GM12878 (cell line): ENCODE measurements around the gene CBS. TPM values are rescaled to one million over a fixed set of nuclear protein-coding genes. Genes with fewer than 3 reads are reported as not detected.

Experiments used
- ATAC-seq: fragments of 200-7000 bp; cut with Tn5 transposase; 3 replicates; pipeline ENCODE4 v1.9.1; 2020; ENCODE audit warnings: mild to moderate bottlenecking, moderate library complexity
- BruUV-seq: library from RNA; stranded (reverse); fragments of 400-500 nt; replicated peaks from 2 replicates; lab custom pipeline; 2021; lab: Mats Ljungman, UMichigan
- CTCF ChIA-PET: fragments of 300-600 bp; sonication (Branson Sonifier 250); formaldehyde crosslinking; extraction: SDS; loops from one replicate; lab custom pipeline; 2021; ENCODE audit warnings: inconsistent platforms; lab: Yijun Ruan, JAX
- POLR2A ChIA-PET: fragments of 350-600 bp; formaldehyde crosslinking; extraction: SDS; loops from one replicate; lab custom pipeline; 2021; ENCODE audit warnings: inconsistent platforms; lab: Charles Lee
- RAD21 ChIA-PET: fragments of 300-600 bp; sonication (Branson Sonifier 250); formaldehyde crosslinking; loops from one replicate; lab custom pipeline; 2023; ENCODE audit warnings: antibody characterized with exemption; ENCODE audit not compliant: unreplicated experiment; lab: Charles Lee
- SMC1A ChIA-PET: fragments of 300-600 bp; sonication (Branson Sonifier 250); formaldehyde crosslinking; loops from one replicate; lab custom pipeline; 2023; ENCODE audit not compliant: unreplicated experiment, uncharacterized antibody; lab: Charles Lee
- DNase-seq: peaks from one replicate; pipeline ENCODE4 v3.0.0-alpha.2; 2011; ENCODE audit warnings: low read depth, low spot score
- FAIRE-seq: peaks from 3 replicates; lab custom pipeline; 2011; peaks lifted over from hg19 to GRCh38; lab: Jason Lieb, UNC
- H2AFZ ChIP-seq: 2 replicates; pipeline ENCODE4 v1.6.0; 2011; ENCODE audit warnings: low read depth, low read length, control low read depth; ENCODE audit not compliant: control insufficient read depth
- H3K27ac ChIP-seq: 2 replicates; pipeline ENCODE4 v1.5.1; 2011; ENCODE audit warnings: control low read depth; ENCODE audit not compliant: control insufficient read depth, insufficient read depth
- H3K27me3 ChIP-seq, 2 experiments: replicated peaks in 1 of 2; 2 replicates each; pipeline versions ENCODE4 v1.6.0 to v1.6.1; 2011; ENCODE audit warnings: low read length in 1 of 2; ENCODE audit not compliant: control insufficient read depth in 2 of 2, insufficient read depth in 2 of 2
- H3K36me3 ChIP-seq, 2 experiments: 2 replicates each; pipeline ENCODE4 v1.5.1; 2011; ENCODE audit warnings: low read length in 1 of 2; ENCODE audit not compliant: control insufficient read depth in 2 of 2, insufficient read depth in 2 of 2
- H3K4me1 ChIP-seq: 2 replicates; pipeline ENCODE4 v1.6.1; 2011; ENCODE audit warnings: mild to moderate bottlenecking, low read length, moderate library complexity, mixed read lengths; ENCODE audit not compliant: control insufficient read depth, insufficient read depth
- H3K4me2 ChIP-seq: 2 replicates; pipeline ENCODE4 v1.6.0; 2011; ENCODE audit warnings: control low read depth; ENCODE audit not compliant: control insufficient read depth, insufficient read depth
- H3K4me3 ChIP-seq: fragments of 200-600 bp; sonication (generic); 2 replicates; pipeline ENCODE4 v1.5.1; 2016
- H3K79me2 ChIP-seq: 2 replicates; pipeline ENCODE4 v1.6.0; 2011; ENCODE audit warnings: low read length; ENCODE audit not compliant: control insufficient read depth, insufficient read depth
- H3K9ac ChIP-seq: 2 replicates; pipeline ENCODE4 v1.8.0; 2011; ENCODE audit warnings: low read length, control low read depth, mixed read lengths; ENCODE audit not compliant: control insufficient read depth, insufficient read depth
- H3K9me3 ChIP-seq: replicated peaks from 3 replicates; pipeline ENCODE4 v1.5.1; 2011; ENCODE audit warnings: mild to moderate bottlenecking, low read length; ENCODE audit not compliant: control insufficient read depth, insufficient read depth
- H4K20me1 ChIP-seq: 2 replicates; pipeline ENCODE4 v1.6.0; 2011; ENCODE audit not compliant: control insufficient read depth, insufficient read depth
- BRCA1 ChIP-seq: IDR thresholded peaks from 2 replicates; pipeline ENCODE4 v1.6.1; 2011; ENCODE audit warnings: low read depth, low read length, improper control_type of control experiment
- CHD2 ChIP-seq: IDR thresholded peaks from 2 replicates; pipeline ENCODE4 v1.6.1; 2011; ENCODE audit warnings: low read depth, low read length, improper control_type of control experiment, borderline replicate concordance
- CREB1 ChIP-seq: IDR thresholded peaks from 2 replicates; pipeline ENCODE4 v1.6.1; 2012; ENCODE audit warnings: low read depth, mild to moderate bottlenecking, inconsistent platforms
- CUX1 ChIP-seq: IDR thresholded peaks from 2 replicates; pipeline ENCODE4 v1.6.1; 2012; ENCODE audit warnings: improper control_type of control experiment, low read depth, low read length; ENCODE audit not compliant: insufficient replicate concordance
- E4F1 ChIP-seq: fragments of 450-650 bp; IDR thresholded peaks from 2 replicates; pipeline ENCODE4 v1.6.1; 2018; ENCODE audit warnings: borderline replicate concordance, mild to moderate bottlenecking; ENCODE audit not compliant: partially characterized antibody
- MYB ChIP-seq: fragments of 150-350 bp; IDR thresholded peaks from 2 replicates; pipeline ENCODE4 v1.6.1; 2014; ENCODE audit warnings: mild to moderate bottlenecking, low read depth, low read length, borderline replicate concordance
- MYC ChIP-seq: IDR thresholded peaks from 2 replicates; pipeline ENCODE4 v1.6.1; 2011; ENCODE audit warnings: mild to moderate bottlenecking, low read length, moderate library complexity, inconsistent platforms; ENCODE audit not compliant: insufficient read depth, insufficient replicate concordance, insufficient read length, severe bottlenecking
- NBN ChIP-seq: fragments of 450-650 bp; IDR thresholded peaks from 2 replicates; pipeline ENCODE4 v1.6.1; 2016
- NFIC ChIP-seq: IDR thresholded peaks from 2 replicates; pipeline ENCODE4 v1.6.1; 2012; ENCODE audit warnings: low read depth, mild to moderate bottlenecking, inconsistent platforms, low read length, moderate library complexity
- NR2C2 ChIP-seq: IDR thresholded peaks from 2 replicates; pipeline ENCODE4 v1.6.1; 2011; ENCODE audit warnings: borderline replicate concordance, low read depth; ENCODE audit not compliant: control insufficient read depth, insufficient read length
- PBX3 ChIP-seq: IDR thresholded peaks from 2 replicates; pipeline ENCODE4 v1.6.1; 2011; ENCODE audit warnings: mild to moderate bottlenecking, low read depth, low read length, moderate library complexity; ENCODE audit not compliant: insufficient replicate concordance
- SMAD5 ChIP-seq: IDR thresholded peaks from 2 replicates; pipeline ENCODE4 v1.6.1; 2016; ENCODE audit warnings: antibody characterized with exemption, low read depth
- SMC3 ChIP-seq: IDR thresholded peaks from 2 replicates; pipeline ENCODE4 v1.6.1; 2011; ENCODE audit warnings: low read length, improper control_type of control experiment, borderline replicate concordance
- SREBF1 ChIP-seq: IDR thresholded peaks from 2 replicates; pipeline ENCODE4 v1.6.1; 2012; ENCODE audit warnings: mild to moderate bottlenecking, low read length
- WGBS: methylation state at CpG from one replicate; pipeline ENCODE4 v1.1.6; 2016; ENCODE audit warnings: low lambda C conversion rate; ENCODE audit not compliant: insufficient replicate concordance, insufficient coverage; ENCODE audit errors: missing lambda C conversion rate; 5-methylcytosine and 5-hydroxymethylcytosine counted together
- in situ Hi-C: fragments of 300-500 bp; cut with MboI; formaldehyde crosslinking; loops from 9 replicates; pipeline ENCODE4 v1.14.3; 2018; ENCODE audit warnings: mixed read lengths
- intact Hi-C: fragments of 100-400 bp; cut with micrococcal nuclease; formaldehyde crosslinking; loops from one replicate; pipeline ENCODE4 v1.14.2; 2022; ENCODE audit not compliant: unreplicated experiment
- polyA plus RNA-seq, 11 experiments: library from polyadenylated mRNA; depleted of rRNA in 4 of 11; unstranded in 6 of 11; stranded (reverse) in 5 of 11; fragments of >200 nt; fragmentation: Nextera tagmentation in 4 of 11; fragmentation: Illumina TruSeq in 1 of 11; extraction: Ambion mirVana in 4 of 11; extraction: Trizol in 1 of 11; gene quantifications; 1 replicate in 1 of 11; 2 replicates in 10 of 11; pipeline versions ENCODE4 v1.2.1 to v1.2.3, GENCODE V29; 2011 to 2016; ENCODE audit warnings: inconsistent platforms in 2 of 11, missing spikeins in 2 of 11, low read depth in 1 of 11
- total RNA-seq, 4 experiments: library from RNA; depleted of rRNA in 3 of 4; stranded (reverse); fragments of >200 nt in 3 of 4; fragmentation: Illumina TruSeq in 1 of 4; extraction: Trizol in 1 of 4; gene quantifications; 2 replicates each; pipeline versions ENCODE4 v1.2.1 to v1.2.3, GENCODE V29; 2013 to 2021
- TF ChIP-seq, protein P1 (sequence below): fragments of 450-650 bp; IDR thresholded peaks from 2 replicates; pipeline ENCODE4 v1.6.1; 2017; ENCODE audit warnings: borderline replicate concordance

CBS gene
- total and polyA plus RNA-seq, 10 of the 15 experiments (the other 5 are each of a cell fraction or from before 2014, with no cell fraction given): 0.10 to 4.4 (median 2.0) TPM

- no peak overlapping the region for H3K4me3 ChIP-seq
- no peak overlapping the region for H3K4me2 ChIP-seq
- SMC1A ChIA-PET: no interaction called here
- POLR2A ChIA-PET: interaction anchor here (0.9 kb wide), 1 partner anchor 28 kb away, joined by 8 read pairs; no protein-coding TSS in a partner anchor
- no TSS peak for BruUV-seq
- RAD21 ChIA-PET: no interaction called here
- intact Hi-C loops (no loop called here), in situ Hi-C loops (no loop called here)
- CTCF ChIA-PET: no interaction called here
- ATAC-seq (no peak), FAIRE-seq (no peak), DNase-seq (no peak)
- no peaks in the 10 kb centered on the region for H3K27me3 ChIP-seq
- 85% methylated on average over 8 of the region's 8 CpGs for WGBS
- H3K4me1 ChIP-seq: no peaks in the 10 kb centered on the region
- H3K9me3 ChIP-seq: peaks cover 2% of the 10 kb centered on the region; the same call in 1 of the 3 replicates
- no peak overlapping the region for H3K27ac ChIP-seq
- no peaks in the 10 kb centered on the region for H3K79me2 ChIP-seq
- H2AFZ ChIP-seq: no peak overlapping the region
- peaks cover 4 to 11% of the 10 kb centered on the region in 2 experiments; a peak in 3 of 4 replicates for H3K36me3 ChIP-seq
- no peaks in the 10 kb centered on the region; the same call in 1 of the 2 replicates for H4K20me1 ChIP-seq
- no peak overlapping the region for H3K9ac ChIP-seq
- no peak for TF ChIP-seq CREB1
- no peak for TF ChIP-seq PBX3
- TF ChIP-seq E4F1: no peak
- TF ChIP-seq CUX1: no peak
- TF ChIP-seq MYC: no peak
- no peak for TF ChIP-seq BRCA1
- TF ChIP-seq CHD2: no peak
- TF ChIP-seq SMC3: no peak
- TF ChIP-seq, protein P1, sequence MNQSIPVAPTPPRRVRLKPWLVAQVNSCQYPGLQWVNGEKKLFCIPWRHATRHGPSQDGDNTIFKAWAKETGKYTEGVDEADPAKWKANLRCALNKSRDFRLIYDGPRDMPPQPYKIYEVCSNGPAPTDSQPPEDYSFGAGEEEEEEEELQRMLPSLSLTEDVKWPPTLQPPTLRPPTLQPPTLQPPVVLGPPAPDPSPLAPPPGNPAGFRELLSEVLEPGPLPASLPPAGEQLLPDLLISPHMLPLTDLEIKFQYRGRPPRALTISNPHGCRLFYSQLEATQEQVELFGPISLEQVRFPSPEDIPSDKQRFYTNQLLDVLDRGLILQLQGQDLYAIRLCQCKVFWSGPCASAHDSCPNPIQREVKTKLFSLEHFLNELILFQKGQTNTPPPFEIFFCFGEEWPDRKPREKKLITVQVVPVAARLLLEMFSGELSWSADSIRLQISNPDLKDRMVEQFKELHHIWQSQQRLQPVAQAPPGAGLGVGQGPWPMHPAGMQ: no peak
- TF ChIP-seq SREBF1: no peak
- no peak for TF ChIP-seq NBN
- TF ChIP-seq NR2C2: no peak
- no peak for TF ChIP-seq MYB
- no peak for TF ChIP-seq SMAD5
- TF ChIP-seq NFIC: no peak
Observed at GRCh38 chr21:43004926-43005325, 70.7 kb downstream of the CBS start.
